Panc1 (cell line): ENCODE data around the gene DOK5. TPM values are rescaled to one million over a fixed set of nuclear protein-coding genes. Genes with fewer than 3 reads are reported as not detected.
"Not testable (repeated sequence)": the region's sequence is repeated elsewhere in the genome, so short reads cannot be mapped to it uniquely, and the experiment has no call there.

Experiments
- ATAC-seq: fragments of 200-7000 bp; cut with Tn5 transposase; 2 replicates; pipeline ENCODE4 v1.9.1; 2020; ENCODE audit warnings: mild to moderate bottlenecking, moderate library complexity
- BruUV-seq: library from RNA; stranded (reverse); fragments of 400-500 nt; replicated peaks from 2 replicates; lab custom pipeline; 2021; lab: Mats Ljungman, UMichigan
- CTCF ChIA-PET: fragments of 300-600 bp; sonication (Branson Sonifier 250); formaldehyde crosslinking; loops from one replicate; lab custom pipeline; 2022; ENCODE audit warnings: antibody characterized with exemption; lab: Charles Lee
- POLR2A ChIA-PET: fragments of 300-600 bp; sonication (Branson Sonifier 250); formaldehyde crosslinking; loops from one replicate; lab custom pipeline; 2022; ENCODE audit warnings: antibody characterized with exemption; lab: Charles Lee
- DNase-seq: peaks from one replicate; pipeline ENCODE4 v3.0.0-alpha.2; 2010; ENCODE audit warnings: low read depth, low spot score
- H3K27ac ChIP-seq: 2 replicates; pipeline ENCODE4 v1.5.1; 2011; ENCODE audit warnings: mild to moderate bottlenecking, low read length, inconsistent platforms
- H3K27me3 ChIP-seq: fragments of 200-500 bp; sonication (Bioruptor generic); 2 replicates; pipeline ENCODE4 v1.6.0; 2014; ENCODE audit warnings: low read length, inconsistent platforms; ENCODE audit not compliant: control insufficient read depth, insufficient read depth
- H3K36me3 ChIP-seq: fragments of 200-500 bp; sonication (Bioruptor generic); 2 replicates; pipeline ENCODE4 v1.5.1; 2014; ENCODE audit warnings: inconsistent platforms, mild to moderate bottlenecking, low read length, moderate library complexity; ENCODE audit not compliant: control insufficient read depth, insufficient read depth
- H3K4me1 ChIP-seq: 2 replicates; pipeline ENCODE4 v1.5.1; 2011; ENCODE audit warnings: inconsistent platforms, mild to moderate bottlenecking, low read length, moderate library complexity; ENCODE audit not compliant: control insufficient read depth, insufficient read depth
- H3K4me3 ChIP-seq, 2 experiments: 2 replicates each; pipeline ENCODE4 v1.5.1; 2011 to 2012; ENCODE audit warnings: low read depth in 2 of 2, low read length in 2 of 2, mild to moderate bottlenecking in 2 of 2, inconsistent platforms in 1 of 2, moderate library complexity in 1 of 2
- H3K9me3 ChIP-seq: fragments of 200-500 bp; sonication (Bioruptor generic); 2 replicates; pipeline ENCODE4 v1.5.1; 2014; ENCODE audit warnings: low read depth, mild to moderate bottlenecking, inconsistent platforms, low read length, moderate library complexity; ENCODE audit not compliant: control insufficient read depth, insufficient read depth
- CTCF ChIP-seq: fragments of 450-650 bp; IDR thresholded peaks from 2 replicates; pipeline ENCODE4 v1.5.1; 2017; ENCODE audit warnings: mild to moderate bottlenecking
- POLR2AphosphoS5 ChIP-seq: IDR thresholded peaks from 2 replicates; pipeline ENCODE4 v1.6.1; 2012; ENCODE audit warnings: mild to moderate bottlenecking, low read depth, low read length, moderate library complexity
- REST ChIP-seq, 2 experiments: IDR thresholded peaks; 2 replicates each; pipeline ENCODE4 v1.6.1; 2011 to 2012; ENCODE audit warnings: low read depth in 2 of 2, control low read depth in 1 of 2, low read length in 1 of 2, mild to moderate bottlenecking in 1 of 2, moderate library complexity in 1 of 2; ENCODE audit not compliant: insufficient read depth in 1 of 2
- SIN3A ChIP-seq: IDR thresholded peaks from 2 replicates; pipeline ENCODE4 v1.6.1; 2012; ENCODE audit warnings: low read depth, mild to moderate bottlenecking, low read length, moderate library complexity, borderline replicate concordance; ENCODE audit not compliant: insufficient read depth
- TCF7L2 ChIP-seq: IDR thresholded peaks from 2 replicates; pipeline ENCODE4 v1.6.1; 2011; ENCODE audit warnings: mild to moderate bottlenecking, low read depth, low read length, inconsistent platforms
- in situ Hi-C: cut with HindIII; loops from 2 replicates; pipeline ENCODE4 v1.10.0; 2016; ENCODE audit warnings: low sequenced_read_pairs, low pct_unique_long_range_greater_than_20kb
- intact Hi-C: fragments of 100-400 bp; cut with micrococcal nuclease; formaldehyde crosslinking; loops from one replicate; pipeline ENCODE4 v1.10.0; 2022; ENCODE audit not compliant: unreplicated experiment
- total RNA-seq: library from RNA; stranded (reverse); gene quantifications from one replicate; pipeline ENCODE4 v1.2.1, GENCODE V29; 2021; ENCODE audit not compliant: unreplicated experiment

The DOK5 gene
- total RNA-seq, 1 experiment from 2014 or later, result 0.18 TPM

- no TSS peak for BruUV-seq
- H3K27me3 ChIP-seq, result no peaks in the 10 kb centered on the region
- ChIA-PET CTCF (no interaction called here), POLR2A (no interaction called here)
- in situ Hi-C loops (no loop called here), intact Hi-C loops (no loop called here)
- TF ChIP-seq POLR2AphosphoS5 (no peak), SIN3A (no peak), REST (IDR thresholded peaks at IDR 0.05; ENCODE audit: insufficient read depth in 1 of 2, low read depth in 2 of 2, low read length in 1 of 2) (no peak), CTCF (no peak), TCF7L2 (no peak)
- H3K9me3 ChIP-seq, result no peaks in the 10 kb centered on the region
- DNase-seq, result no peak
- H3K4me1 ChIP-seq, result no peaks in the 10 kb centered on the region
- no peak overlapping the region for H3K4me3 ChIP-seq
- no peaks in the 10 kb centered on the region for H3K36me3 ChIP-seq
- no peak for ATAC-seq
- H3K27ac ChIP-seq, result no peak overlapping the region
Measured at GRCh38 chr20:54435015-54435414, 40.4 kb upstream of the DOK5 start.

- H3K4me3 ChIP-seq, in situ Hi-C loops, DNase-seq, BruUV-seq, H3K27me3 ChIP-seq, H3K4me1 ChIP-seq, H3K27ac ChIP-seq, CTCF ChIA-PET, H3K36me3 ChIP-seq, ATAC-seq, intact Hi-C loops, H3K9me3 ChIP-seq, POLR2A ChIA-PET: not testable (repeated sequence)
Measured at GRCh38 chr20:54436410-54436809, 39.0 kb upstream of the DOK5 start.

- no TSS peak for BruUV-seq
- ATAC-seq, result no peak
- H3K36me3 ChIP-seq, result no peaks in the 10 kb centered on the region
- CTCF ChIA-PET, result no interaction called here
- in situ Hi-C loops, result no loop called here
- H3K27ac ChIP-seq, result no peak overlapping the region
- DNase-seq, result no peak
- H3K9me3 ChIP-seq, result no peaks in the 10 kb centered on the region
- H3K4me1 ChIP-seq, result no peaks in the 10 kb centered on the region
- H3K4me3 ChIP-seq, result no peak overlapping the region
- no peaks in the 10 kb centered on the region for H3K27me3 ChIP-seq
- intact Hi-C loops, result no loop called here
- POLR2A ChIA-PET, result no interaction called here
- no peak for TF ChIP-seq TCF7L2
- no peak for TF ChIP-seq POLR2AphosphoS5
- no peak for TF ChIP-seq CTCF
- no peak for TF ChIP-seq SIN3A
- no peak for TF ChIP-seq REST (IDR thresholded peaks at IDR 0.05; ENCODE audit: insufficient read depth in 1 of 2, low read depth in 2 of 2, low read length in 1 of 2)
Measured at GRCh38 chr20:54438166-54438565, 37.2 kb upstream of the DOK5 start.
